IMR-90 (cell line): Measurements from ENCODE around the gene PLEKHG4. TPM values are rescaled to one million over a fixed set of nuclear protein-coding genes. Genes with fewer than 3 reads are reported as not detected.

Source experiments
- MXI1 ChIP-seq: IDR thresholded peaks from 2 replicates; pipeline ENCODE4 v1.6.1; 2012; ENCODE audit warnings: low read depth, mild to moderate bottlenecking, low read length, moderate library complexity, borderline replicate concordance
- RAD21 ChIP-seq: IDR thresholded peaks from 2 replicates; pipeline ENCODE4 v1.6.1; 2012; ENCODE audit warnings: low read length, improper control_type of control experiment
- RFX5 ChIP-seq: IDR thresholded peaks from 2 replicates; pipeline ENCODE4 v1.8.0; 2012; ENCODE audit warnings: low read depth, mild to moderate bottlenecking, low read length, moderate library complexity
- polyA plus RNA-seq, 3 experiments: library from polyadenylated mRNA; depleted of rRNA; stranded (reverse); fragments of >200 nt; gene quantifications; 2 replicates each; pipeline ENCODE4 v1.2.3, GENCODE V29; 2012; ENCODE audit warnings: low replicate concordance in 1 of 3
- total RNA-seq: library from RNA; depleted of rRNA; stranded (reverse); fragments of >200 nt; gene quantifications from 2 replicates; pipeline ENCODE4 v1.2.3, GENCODE V29; 2012
- TF ChIP-seq, protein P1 (sequence below): fragments of 150-350 bp; IDR thresholded peaks from 2 replicates; pipeline ENCODE4 v1.6.1; 2016; ENCODE audit warnings: low read depth, mild to moderate bottlenecking, low read length, moderate library complexity, borderline replicate concordance

The PLEKHG4 gene
- total and polyA plus RNA-seq, 2 of the 4 experiments (the other 2 are of a cell fraction) = 14.0 to 50.7 TPM

DNA sequence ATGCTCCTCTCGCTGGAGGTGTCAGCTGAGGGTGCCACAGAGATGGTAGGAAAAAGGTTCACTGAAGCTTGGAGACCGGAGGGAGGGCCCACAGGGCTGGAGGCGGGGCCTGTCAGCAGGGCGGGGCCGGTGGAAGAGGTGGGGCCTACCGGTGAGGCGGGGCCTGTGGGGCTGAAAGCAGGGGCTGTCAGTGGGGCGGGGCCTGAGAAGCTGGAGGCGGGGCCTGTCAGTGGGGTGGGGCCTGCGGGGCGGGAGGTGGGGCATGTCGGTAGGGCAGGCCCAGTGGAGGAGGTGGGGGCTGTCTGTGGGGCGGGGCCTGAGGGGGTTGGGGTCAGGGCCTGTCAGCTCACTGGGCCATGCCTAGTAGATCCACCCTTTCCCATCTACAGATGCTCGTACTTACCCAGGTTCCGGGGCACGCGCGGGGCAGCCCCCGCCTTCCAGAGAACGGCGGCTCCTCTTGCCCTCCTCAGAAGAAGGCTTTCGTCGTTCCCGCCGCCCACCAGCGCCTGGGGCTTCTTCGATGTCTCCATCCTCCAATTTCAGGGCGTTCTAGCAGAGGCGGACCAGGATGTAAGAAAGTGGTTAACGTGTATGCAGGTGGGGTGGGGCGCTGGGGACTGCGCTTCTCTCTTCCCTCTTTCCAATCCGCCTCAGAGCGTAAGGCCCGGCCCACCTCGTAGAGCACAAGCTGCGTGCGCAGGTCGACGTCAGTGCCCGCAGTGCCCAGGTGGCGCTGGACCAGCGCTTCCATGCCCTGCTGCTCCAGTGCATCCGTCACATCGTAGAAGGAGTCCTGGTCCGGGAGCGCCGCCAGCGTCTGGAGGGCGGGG lies 42.6 kb upstream of the PLEKHG4 start (continued):
- TF ChIP-seq RFX5 (no peak), RAD21 (no peak), MXI1 (no peak)
- TF ChIP-seq, protein P1, sequence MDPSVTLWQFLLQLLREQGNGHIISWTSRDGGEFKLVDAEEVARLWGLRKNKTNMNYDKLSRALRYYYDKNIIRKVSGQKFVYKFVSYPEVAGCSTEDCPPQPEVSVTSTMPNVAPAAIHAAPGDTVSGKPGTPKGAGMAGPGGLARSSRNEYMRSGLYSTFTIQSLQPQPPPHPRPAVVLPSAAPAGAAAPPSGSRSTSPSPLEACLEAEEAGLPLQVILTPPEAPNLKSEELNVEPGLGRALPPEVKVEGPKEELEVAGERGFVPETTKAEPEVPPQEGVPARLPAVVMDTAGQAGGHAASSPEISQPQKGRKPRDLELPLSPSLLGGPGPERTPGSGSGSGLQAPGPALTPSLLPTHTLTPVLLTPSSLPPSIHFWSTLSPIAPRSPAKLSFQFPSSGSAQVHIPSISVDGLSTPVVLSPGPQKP = no peak
